ENCODE results near the gene SRRM1.

SRRM1 gene

GRCh38 chr1:24699628-24700027 is 56.5 kb downstream of the SRRM1 start:
- Histone ChIP-seq H3K4me3 (replicated peaks; ENCODE audit: insufficient read depth, low read length) (no peak overlapping the region), H3K27me3 (ENCODE audit: insufficient read depth, poor library complexity, severe bottlenecking) (no peaks in the 10 kb centered on the region), H3K27ac (replicated peaks) (no peak overlapping the region)
- DNase-seq (ENCODE audit: low read depth in 1 of 2, low spot score in 1 of 2): no peak
- no peak for TF ChIP-seq POLR2AphosphoS5 (IDR thresholded peaks at IDR 0.05; ENCODE audit: low read depth)
- TF ChIP-seq, protein P1, sequence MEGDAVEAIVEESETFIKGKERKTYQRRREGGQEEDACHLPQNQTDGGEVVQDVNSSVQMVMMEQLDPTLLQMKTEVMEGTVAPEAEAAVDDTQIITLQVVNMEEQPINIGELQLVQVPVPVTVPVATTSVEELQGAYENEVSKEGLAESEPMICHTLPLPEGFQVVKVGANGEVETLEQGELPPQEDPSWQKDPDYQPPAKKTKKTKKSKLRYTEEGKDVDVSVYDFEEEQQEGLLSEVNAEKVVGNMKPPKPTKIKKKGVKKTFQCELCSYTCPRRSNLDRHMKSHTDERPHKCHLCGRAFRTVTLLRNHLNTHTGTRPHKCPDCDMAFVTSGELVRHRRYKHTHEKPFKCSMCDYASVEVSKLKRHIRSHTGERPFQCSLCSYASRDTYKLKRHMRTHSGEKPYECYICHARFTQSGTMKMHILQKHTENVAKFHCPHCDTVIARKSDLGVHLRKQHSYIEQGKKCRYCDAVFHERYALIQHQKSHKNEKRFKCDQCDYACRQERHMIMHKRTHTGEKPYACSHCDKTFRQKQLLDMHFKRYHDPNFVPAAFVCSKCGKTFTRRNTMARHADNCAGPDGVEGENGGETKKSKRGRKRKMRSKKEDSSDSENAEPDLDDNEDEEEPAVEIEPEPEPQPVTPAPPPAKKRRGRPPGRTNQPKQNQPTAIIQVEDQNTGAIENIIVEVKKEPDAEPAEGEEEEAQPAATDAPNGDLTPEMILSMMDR (IDR thresholded peaks at IDR 0.05; ENCODE audit: insufficient read depth, low read length): no peak
- TF ChIP-seq, protein P2, sequence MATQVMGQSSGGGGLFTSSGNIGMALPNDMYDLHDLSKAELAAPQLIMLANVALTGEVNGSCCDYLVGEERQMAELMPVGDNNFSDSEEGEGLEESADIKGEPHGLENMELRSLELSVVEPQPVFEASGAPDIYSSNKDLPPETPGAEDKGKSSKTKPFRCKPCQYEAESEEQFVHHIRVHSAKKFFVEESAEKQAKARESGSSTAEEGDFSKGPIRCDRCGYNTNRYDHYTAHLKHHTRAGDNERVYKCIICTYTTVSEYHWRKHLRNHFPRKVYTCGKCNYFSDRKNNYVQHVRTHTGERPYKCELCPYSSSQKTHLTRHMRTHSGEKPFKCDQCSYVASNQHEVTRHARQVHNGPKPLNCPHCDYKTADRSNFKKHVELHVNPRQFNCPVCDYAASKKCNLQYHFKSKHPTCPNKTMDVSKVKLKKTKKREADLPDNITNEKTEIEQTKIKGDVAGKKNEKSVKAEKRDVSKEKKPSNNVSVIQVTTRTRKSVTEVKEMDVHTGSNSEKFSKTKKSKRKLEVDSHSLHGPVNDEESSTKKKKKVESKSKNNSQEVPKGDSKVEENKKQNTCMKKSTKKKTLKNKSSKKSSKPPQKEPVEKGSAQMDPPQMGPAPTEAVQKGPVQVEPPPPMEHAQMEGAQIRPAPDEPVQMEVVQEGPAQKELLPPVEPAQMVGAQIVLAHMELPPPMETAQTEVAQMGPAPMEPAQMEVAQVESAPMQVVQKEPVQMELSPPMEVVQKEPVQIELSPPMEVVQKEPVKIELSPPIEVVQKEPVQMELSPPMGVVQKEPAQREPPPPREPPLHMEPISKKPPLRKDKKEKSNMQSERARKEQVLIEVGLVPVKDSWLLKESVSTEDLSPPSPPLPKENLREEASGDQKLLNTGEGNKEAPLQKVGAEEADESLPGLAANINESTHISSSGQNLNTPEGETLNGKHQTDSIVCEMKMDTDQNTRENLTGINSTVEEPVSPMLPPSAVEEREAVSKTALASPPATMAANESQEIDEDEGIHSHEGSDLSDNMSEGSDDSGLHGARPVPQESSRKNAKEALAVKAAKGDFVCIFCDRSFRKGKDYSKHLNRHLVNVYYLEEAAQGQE (IDR thresholded peaks at IDR 0.05; ENCODE audit: insufficient replicate concordance, low read depth): no peak
- TF ChIP-seq SPI1 (IDR thresholded peaks at IDR 0.05; ENCODE audit: borderline replicate concordance, low read depth): no peak
- TF ChIP-seq GABPA (IDR thresholded peaks at IDR 0.05; ENCODE audit: low read depth): no peak

DNA sequence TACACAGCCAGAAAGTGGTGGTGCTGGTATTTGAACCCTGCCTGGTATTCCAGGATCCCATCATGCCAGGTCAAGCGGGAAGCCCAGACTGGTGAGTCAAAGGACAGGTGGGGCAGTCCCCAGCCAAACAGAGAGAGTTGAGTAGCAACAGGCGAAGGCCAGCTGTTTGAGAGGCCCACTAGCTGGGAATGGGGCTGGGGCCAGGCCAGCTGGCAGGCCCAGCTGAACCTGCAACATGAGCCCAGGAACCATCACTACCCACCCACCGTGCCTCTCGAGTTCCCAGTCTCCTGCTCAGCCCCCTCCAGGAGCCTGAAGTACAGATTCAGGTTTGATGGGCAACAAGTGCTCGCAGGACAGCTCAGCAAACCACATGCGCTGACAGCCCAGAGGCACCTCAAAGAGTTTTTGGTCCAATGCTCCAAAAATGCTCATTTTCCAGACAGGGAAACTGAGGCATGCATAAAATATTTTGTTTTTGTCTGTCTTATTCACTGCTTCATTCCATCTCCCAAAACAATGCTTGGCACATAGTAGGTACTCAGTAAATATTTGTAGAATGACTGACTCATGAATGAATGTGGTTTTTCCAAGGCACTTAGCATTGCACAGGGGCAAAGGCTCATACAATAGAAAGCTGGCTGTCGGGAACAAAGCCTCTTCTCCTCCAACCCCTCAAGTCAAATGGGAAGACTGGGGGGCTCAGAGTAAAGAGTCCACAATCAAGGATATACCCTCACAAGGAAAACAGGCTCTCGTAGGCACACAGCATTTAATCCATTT is 59.6 kb downstream of the SRRM1 start:
- no peaks in the 10 kb centered on the region for H3K27me3 ChIP-seq (ENCODE audit: insufficient read depth, poor library complexity, severe bottlenecking)
- H3K27ac ChIP-seq (replicated peaks): no peak overlapping the region
- DNase-seq (ENCODE audit: low read depth in 1 of 2, low spot score in 1 of 2): no peak
- no peak for TF ChIP-seq GABPA (IDR thresholded peaks at IDR 0.05; ENCODE audit: low read depth)
- TF ChIP-seq, protein P1 (IDR thresholded peaks at IDR 0.05; ENCODE audit: insufficient read depth, low read length): no peak
- TF ChIP-seq SPI1 (IDR thresholded peaks at IDR 0.05; ENCODE audit: borderline replicate concordance, low read depth): no peak
- no peak overlapping the region for H3K4me3 ChIP-seq (replicated peaks; ENCODE audit: insufficient read depth, low read length)

GRCh38 chr1:24704411-24705259 is 61.5 kb downstream of the SRRM1 start:
- DNase-seq (ENCODE audit: low read depth in 1 of 2, low spot score in 1 of 2): no peak
- no peak overlapping the region for H3K4me3 ChIP-seq (replicated peaks; ENCODE audit: insufficient read depth, low read length)
- no peak overlapping the region for H3K27ac ChIP-seq (replicated peaks)

More at GRCh38 chr1:24704411-24705259, 61.5 kb downstream of the SRRM1 start:
- TF ChIP-seq, protein P2 (IDR thresholded peaks at IDR 0.05; ENCODE audit: insufficient replicate concordance, low read depth): no peak
- TF ChIP-seq POLR2AphosphoS5 (IDR thresholded peaks at IDR 0.05; ENCODE audit: low read depth): no peak
- TF ChIP-seq GABPA (IDR thresholded peaks at IDR 0.05; ENCODE audit: low read depth): no peak
- TF ChIP-seq SPI1 (IDR thresholded peaks at IDR 0.05; ENCODE audit: borderline replicate concordance, low read depth): no peak
- TF ChIP-seq, protein P1 (IDR thresholded peaks at IDR 0.05; ENCODE audit: insufficient read depth, low read length): no peak
- no peaks in the 10 kb centered on the region for H3K27me3 ChIP-seq (ENCODE audit: insufficient read depth, poor library complexity, severe bottlenecking)

Data from HL-60 (cell line).